ENCODE results near the gene CIB1.

The CIB1 gene

GRCh38 chr15:90249203-90249863 lies 15.6 kb upstream of the CIB1 start, which contains the start of gene TTLL13:
Gene TTLL13 (plus strand): TSS chr15:90249556. CDS start chr15:90250631, 1,075 bp downstream.
- Histone ChIP-seq H3K18ac (ENCODE audit: low read length) (peak within 1 kb of the TSS; percentile 95), H3K14ac (ENCODE audit: low read length) (no peak within 1 kb of the TSS), H3K79me1 (ENCODE audit: low read depth, low read length) (no peaks in the 10 kb centered on the region), H3K9ac (ENCODE audit: low read depth, low read length, poor library complexity) (peak within 1 kb of the TSS; percentile 67), H3K4me3 (ENCODE audit: low read length in 2 of 2) (peak within 1 kb of the TSS; percentile 73 to 86), H2BK120ac (ENCODE audit: low read depth, low read length) (no peak within 1 kb of the TSS), H2AK5ac (ENCODE audit: low read depth, low read length) (no peak within 1 kb of the TSS), H3K23ac (ENCODE audit: low read depth, low read length, poor library complexity) (peak within 1 kb of the TSS; percentile 58), H2BK12ac (ENCODE audit: low read length) (no peak within 1 kb of the TSS), H4K91ac (ENCODE audit: low read depth, low read length, poor library complexity) (no peak within 1 kb of the TSS), H2BK15ac (ENCODE audit: low read length) (peak within 1 kb of the TSS; percentile 15), H3K4ac (ENCODE audit: low read length) (no peak within 1 kb of the TSS), H3K27me3 (ENCODE audit: control insufficient read depth in 3 of 3, insufficient read depth in 3 of 3, low read depth in 1 of 3, low read length in 3 of 3) (peaks cover 0 to 3% (median 0%) of the 10 kb centered on the region in 3 experiments), H3K4me2 (ENCODE audit: insufficient read depth, low read length, poor library complexity, severe bottlenecking) (peak within 1 kb of the TSS; percentile 92), H3K4me1 (ENCODE audit: control insufficient read depth in 2 of 2, insufficient read depth in 1 of 2, low read depth in 1 of 2, low read length in 2 of 2) (peaks cover 2 to 7% of the 10 kb centered on the region in 2 donors), H2BK5ac (ENCODE audit: low read length) (no peak within 1 kb of the TSS), H3K36me3 (replicated peaks in 1 of 2; ENCODE audit: control insufficient read depth in 2 of 2, insufficient read depth in 2 of 2, low read length in 2 of 2) (no peaks in the 10 kb centered on the region), H3K9me3 (replicated peaks in 1 of 2; ENCODE audit: control insufficient read depth in 2 of 2, insufficient read depth in 1 of 2, low read depth in 1 of 2, low read length in 2 of 2) (no peaks in the 10 kb centered on the region), H4K8ac (ENCODE audit: low read depth, low read length) (no peak within 1 kb of the TSS), H2AFZ (ENCODE audit: low read length) (peak within 1 kb of the TSS; percentile 100), H3K27ac (replicated peaks; ENCODE audit: low read length) (no peak within 1 kb of the TSS)
- DNase-seq (ENCODE audit: low spot score): peak; percentile 92
- WGBS, 2 donors (ENCODE audit: extremely low coverage in 2 of 2, insufficient read length in 2 of 2, insufficient replicate concordance in 1 of 2): no CpG with 5 or more reads among the region's 44 CpGs

- no peak overlapping the region for H2BK120ac ChIP-seq (ENCODE audit: low read depth, low read length)
- H2AFZ ChIP-seq (ENCODE audit: low read length): peak overlapping the region; percentile 100
- no peak overlapping the region for H3K4ac ChIP-seq (ENCODE audit: low read length)
- no peak overlapping the region for H3K23ac ChIP-seq (ENCODE audit: low read depth, low read length, poor library complexity)
- no peak overlapping the region for H4K8ac ChIP-seq (ENCODE audit: low read depth, low read length)
- no peak overlapping the region for H4K91ac ChIP-seq (ENCODE audit: low read depth, low read length, poor library complexity)
- H3K27ac ChIP-seq (replicated peaks; ENCODE audit: low read length): no peak overlapping the region
- no CpG with 5 or more reads among the region's 6 CpGs for WGBS, 2 donors (ENCODE audit: extremely low coverage in 2 of 2, insufficient read length in 2 of 2, insufficient replicate concordance in 1 of 2)
- H3K9ac ChIP-seq (ENCODE audit: low read depth, low read length, poor library complexity): no peak overlapping the region
- no peak overlapping the region for H2AK5ac ChIP-seq (ENCODE audit: low read depth, low read length)
- no peak overlapping the region for H2BK12ac ChIP-seq (ENCODE audit: low read length)
- no peak overlapping the region for H2BK5ac ChIP-seq (ENCODE audit: low read length)
- H3K4me1 ChIP-seq (ENCODE audit: control insufficient read depth in 2 of 2, insufficient read depth in 1 of 2, low read depth in 1 of 2, low read length in 2 of 2): peaks cover 2 to 7% of the 10 kb centered on the region in 2 donors
- peak overlapping the region; percentile 51 to 73 for H3K4me3 ChIP-seq (ENCODE audit: low read length in 2 of 2)
- H3K9me3 ChIP-seq (replicated peaks in 1 of 2; ENCODE audit: control insufficient read depth in 2 of 2, insufficient read depth in 1 of 2, low read depth in 1 of 2, low read length in 2 of 2): peaks cover 0 to 2% of the 10 kb centered on the region in 2 donors
- no peak for DNase-seq (ENCODE audit: low spot score)
- no peaks in the 10 kb centered on the region for H3K79me1 ChIP-seq (ENCODE audit: low read depth, low read length)
- H3K18ac ChIP-seq (ENCODE audit: low read length): no peak overlapping the region
- H3K4me2 ChIP-seq (ENCODE audit: insufficient read depth, low read length, poor library complexity, severe bottlenecking): no peak overlapping the region
- no peak overlapping the region for H2BK15ac ChIP-seq (ENCODE audit: low read length)
- H3K27me3 ChIP-seq (ENCODE audit: control insufficient read depth in 3 of 3, insufficient read depth in 3 of 3, low read depth in 1 of 3, low read length in 3 of 3): peaks cover 0 to 3% (median 0%) of the 10 kb centered on the region in 3 experiments
- no peaks in the 10 kb centered on the region for H3K36me3 ChIP-seq (replicated peaks in 1 of 2; ENCODE audit: control insufficient read depth in 2 of 2, insufficient read depth in 2 of 2, low read length in 2 of 2)
- no peak overlapping the region for H3K14ac ChIP-seq (ENCODE audit: low read length)
These were observed 15.1 kb upstream of the CIB1 start for GRCh38 chr15:90248789-90249202.

GRCh38 chr15:90243943-90244639 lies 10.3 kb upstream of the CIB1 start:
- H3K36me3 ChIP-seq (replicated peaks in 1 of 2; ENCODE audit: control insufficient read depth in 2 of 2, insufficient read depth in 2 of 2, low read length in 2 of 2): peaks cover 0 to 4% of the 10 kb centered on the region in 2 donors
- H3K9me3 ChIP-seq (replicated peaks in 1 of 2; ENCODE audit: control insufficient read depth in 2 of 2, insufficient read depth in 1 of 2, low read depth in 1 of 2, low read length in 2 of 2): peaks cover 0 to 2% of the 10 kb centered on the region in 2 donors
- no peak overlapping the region for H3K4me3 ChIP-seq (ENCODE audit: low read length in 2 of 2)
- H3K4ac ChIP-seq (ENCODE audit: low read length): no peak overlapping the region
- H3K27ac ChIP-seq (replicated peaks; ENCODE audit: low read length): no peak overlapping the region
- H2BK5ac ChIP-seq (ENCODE audit: low read length): no peak overlapping the region
- H2BK15ac ChIP-seq (ENCODE audit: low read length): no peak overlapping the region
- no peak overlapping the region for H3K4me2 ChIP-seq (ENCODE audit: insufficient read depth, low read length, poor library complexity, severe bottlenecking)
- H3K4me1 ChIP-seq (ENCODE audit: control insufficient read depth in 2 of 2, insufficient read depth in 1 of 2, low read depth in 1 of 2, low read length in 2 of 2): peaks cover 0 to 2% of the 10 kb centered on the region in 2 donors
- no peak overlapping the region for H3K14ac ChIP-seq (ENCODE audit: low read length)
- WGBS, 2 donors (ENCODE audit: extremely low coverage in 2 of 2, insufficient read length in 2 of 2, insufficient replicate concordance in 1 of 2): no CpG with 5 or more reads among the region's 10 CpGs
- H2AFZ ChIP-seq (ENCODE audit: low read length): no peak overlapping the region
- no peak overlapping the region for H2AK5ac ChIP-seq (ENCODE audit: low read depth, low read length)
- DNase-seq (ENCODE audit: low spot score): no peak
- no peak overlapping the region for H3K23ac ChIP-seq (ENCODE audit: low read depth, low read length, poor library complexity)
- no peak overlapping the region for H3K18ac ChIP-seq (ENCODE audit: low read length)
- H3K9ac ChIP-seq (ENCODE audit: low read depth, low read length, poor library complexity): no peak overlapping the region
- no peak overlapping the region for H4K91ac ChIP-seq (ENCODE audit: low read depth, low read length, poor library complexity)
- no peaks in the 10 kb centered on the region for H3K27me3 ChIP-seq (ENCODE audit: control insufficient read depth in 3 of 3, insufficient read depth in 3 of 3, low read depth in 1 of 3, low read length in 3 of 3)
- H2BK12ac ChIP-seq (ENCODE audit: low read length): no peak overlapping the region
- no peaks in the 10 kb centered on the region for H3K79me1 ChIP-seq (ENCODE audit: low read depth, low read length)
- no peak overlapping the region for H4K8ac ChIP-seq (ENCODE audit: low read depth, low read length)
- no peak overlapping the region for H2BK120ac ChIP-seq (ENCODE audit: low read depth, low read length)
